Fibroblast of skin of right biceps (primary cell): ENCODE measurements around the gene CGRRF1.

ENCODE experiments used
- DNase-seq: peaks from one replicate; pipeline ENCODE4 v3.0.0-alpha.2; 2013

The CGRRF1 gene

GRCh38 chr14:54554401-54554800 is 44.7 kb downstream of the CGRRF1 start:
- no peak for DNase-seq

- DNase-seq, result no peak
Observed at GRCh38 chr14:54555651-54556050, 45.9 kb downstream of the CGRRF1 start.

- peak; percentile 40 for DNase-seq
Observed at GRCh38 chr14:54556535-54556934, 46.8 kb downstream of the CGRRF1 start.

GRCh38 chr14:54562334-54562733 is 52.6 kb downstream of the CGRRF1 start:
- peak; percentile 90 for DNase-seq

DNA sequence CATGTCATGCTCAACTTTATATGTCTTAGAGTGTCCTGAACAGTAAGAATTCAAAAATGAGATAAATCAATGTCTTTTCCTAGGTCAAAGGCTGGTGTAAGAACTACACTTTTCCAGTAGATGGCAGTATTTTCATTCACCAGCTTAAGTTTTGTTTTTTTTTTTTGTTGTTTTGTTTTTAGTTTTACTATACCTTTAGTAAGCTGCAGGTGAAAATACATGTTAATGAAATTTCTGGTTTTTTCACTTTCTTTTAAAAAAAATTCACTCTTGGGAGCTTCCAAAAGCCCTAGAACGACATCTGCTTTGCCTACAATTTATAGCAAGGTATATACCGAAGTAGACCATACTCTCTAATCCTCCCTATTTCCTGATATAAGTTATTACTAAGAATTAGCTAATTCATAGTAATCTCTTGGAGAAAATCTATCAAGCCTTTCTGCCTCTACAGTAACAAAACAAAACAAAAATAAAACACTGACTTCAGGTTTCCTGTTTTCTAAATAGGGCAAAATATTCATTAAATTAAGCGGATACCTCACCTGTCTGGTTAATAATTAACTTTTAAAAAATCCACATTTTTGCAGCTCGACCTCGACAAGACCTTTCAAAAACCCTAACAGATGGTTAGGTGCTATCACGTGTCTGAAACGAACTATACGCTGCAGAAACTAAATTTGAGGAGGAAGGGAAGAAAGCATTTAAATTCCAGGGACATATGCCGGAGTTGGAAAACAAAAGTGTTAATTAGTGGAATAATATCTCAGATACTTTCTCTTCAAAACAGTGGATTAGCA is 54.6 kb downstream of the CGRRF1 start:
- DNase-seq, result peak; percentile 51

DNA sequence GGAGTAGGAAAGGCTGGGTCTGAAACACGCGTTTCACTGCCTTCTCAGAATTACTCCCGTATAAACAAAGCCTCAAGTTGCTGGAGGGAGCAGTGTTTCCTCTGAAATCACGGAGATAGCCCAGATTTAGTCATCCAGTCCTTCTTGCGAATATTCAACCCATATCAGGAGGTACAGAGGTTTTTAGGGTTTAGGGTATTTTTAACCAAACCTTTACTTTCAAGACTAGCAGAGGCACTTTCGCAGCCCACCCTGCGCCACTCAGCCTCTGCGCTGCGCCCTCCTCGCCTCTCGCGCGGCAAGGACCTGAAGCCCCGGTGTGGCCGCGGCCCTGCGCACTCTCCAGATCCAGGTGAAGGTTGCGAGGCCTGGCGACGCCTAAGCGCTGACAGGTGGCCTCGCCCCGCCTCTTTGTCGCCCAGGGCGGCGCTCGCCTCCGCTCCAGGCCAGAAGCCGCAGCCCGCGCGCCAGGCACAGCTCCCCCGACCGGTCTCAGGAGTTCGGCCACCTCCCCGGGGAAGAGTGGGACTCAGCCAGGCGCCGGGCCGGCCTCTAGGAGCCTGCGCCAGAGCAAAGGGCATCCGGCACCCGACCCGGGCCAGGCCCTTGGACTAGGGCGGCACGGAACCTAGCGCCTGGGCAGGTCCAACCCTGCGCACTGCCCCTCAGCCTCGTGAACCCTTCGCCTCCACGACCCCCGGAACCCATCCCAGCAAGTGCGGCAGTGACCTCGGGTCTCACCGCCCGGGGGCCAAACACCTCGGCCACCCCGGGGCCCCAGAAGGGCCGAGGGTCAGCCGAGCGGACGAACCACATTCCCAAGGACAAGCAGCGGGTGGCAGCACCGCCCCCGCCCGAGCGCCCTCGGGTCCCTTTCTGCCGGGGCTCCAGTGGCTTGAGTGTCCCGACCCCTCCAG is 55.4 kb downstream of the CGRRF1 start:
- peak; percentile 74 for DNase-seq

DNA sequence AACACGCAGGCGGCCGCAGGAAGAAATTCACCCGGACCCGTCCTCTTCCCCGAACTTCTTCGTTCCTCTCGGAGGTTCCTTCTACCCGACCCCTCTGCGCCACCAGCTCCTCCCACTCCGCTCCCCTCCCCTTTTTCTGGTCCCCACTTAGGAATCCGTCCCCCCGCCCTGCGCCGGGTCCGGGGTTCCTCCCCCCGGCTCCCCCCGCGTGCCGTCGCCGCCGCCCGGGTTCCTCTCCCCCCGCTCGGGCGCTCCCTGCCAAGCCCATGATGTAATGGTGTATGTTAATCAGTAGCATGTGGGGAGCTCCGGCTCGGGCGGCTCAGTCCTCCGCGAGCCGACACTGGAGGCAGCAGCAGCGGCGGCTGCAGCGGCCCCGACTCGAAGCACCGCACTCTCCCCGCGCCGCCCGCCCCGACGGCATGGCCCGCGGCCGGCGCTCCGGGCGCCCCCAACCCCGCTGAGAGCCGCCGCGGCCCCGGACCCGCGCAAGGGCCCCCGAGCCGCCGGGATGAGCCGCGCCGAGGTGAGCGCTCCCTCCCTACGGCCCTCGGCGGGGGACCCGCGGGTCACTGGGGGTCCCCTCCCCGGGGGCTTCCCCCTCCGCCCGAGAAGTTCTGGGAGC is 56.2 kb downstream of the CGRRF1 start:
- peak; percentile 96 for DNase-seq

DNA sequence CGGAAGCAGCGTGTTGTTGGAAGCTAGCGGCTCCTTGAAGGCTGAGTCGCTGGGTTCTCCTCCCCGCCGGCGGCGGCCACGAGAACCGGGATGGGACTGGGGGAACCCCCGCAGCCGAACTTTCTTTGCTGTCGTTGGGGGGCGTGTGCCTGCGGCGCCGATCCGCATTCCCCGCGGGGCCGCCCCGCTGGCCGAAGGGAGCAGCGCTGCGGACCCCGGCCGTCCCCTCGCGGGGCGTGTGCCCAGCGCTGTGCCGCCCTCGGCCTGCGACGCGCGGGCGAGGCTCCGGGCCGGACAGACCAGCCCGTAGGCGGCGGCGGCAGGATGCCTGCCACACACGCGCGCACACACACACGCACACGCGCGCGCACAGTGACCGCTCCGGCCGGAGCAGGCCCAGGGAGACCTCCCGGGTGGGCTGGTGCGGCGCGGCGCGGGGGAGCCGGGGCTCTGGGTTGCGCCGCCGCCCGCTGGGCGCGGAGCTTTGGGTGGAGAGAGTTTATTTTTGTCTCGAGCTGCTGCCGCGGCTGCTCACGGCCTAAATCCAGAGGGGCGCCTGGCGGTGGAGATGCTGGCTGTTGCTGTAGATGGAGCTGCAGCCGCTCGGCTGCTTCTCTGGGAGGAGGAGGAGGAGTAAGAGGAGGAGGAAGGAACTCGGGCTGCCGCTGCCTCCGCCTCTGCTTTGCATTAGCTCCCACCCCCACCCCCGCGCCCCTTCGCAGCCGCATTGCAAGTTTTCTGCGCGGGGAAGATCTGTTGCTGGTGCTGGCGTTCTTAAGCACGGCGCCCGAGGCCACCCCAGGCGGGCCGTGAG is 56.9 kb downstream of the CGRRF1 start, which contains the start of gene SAMD4A:
Gene SAMD4A, plus strand, starts transcription at position 719 of the 814 bp plus-strand sequence. CDS start 789 bp downstream, outside the sequence.
- peak; percentile 93 for DNase-seq

DNA sequence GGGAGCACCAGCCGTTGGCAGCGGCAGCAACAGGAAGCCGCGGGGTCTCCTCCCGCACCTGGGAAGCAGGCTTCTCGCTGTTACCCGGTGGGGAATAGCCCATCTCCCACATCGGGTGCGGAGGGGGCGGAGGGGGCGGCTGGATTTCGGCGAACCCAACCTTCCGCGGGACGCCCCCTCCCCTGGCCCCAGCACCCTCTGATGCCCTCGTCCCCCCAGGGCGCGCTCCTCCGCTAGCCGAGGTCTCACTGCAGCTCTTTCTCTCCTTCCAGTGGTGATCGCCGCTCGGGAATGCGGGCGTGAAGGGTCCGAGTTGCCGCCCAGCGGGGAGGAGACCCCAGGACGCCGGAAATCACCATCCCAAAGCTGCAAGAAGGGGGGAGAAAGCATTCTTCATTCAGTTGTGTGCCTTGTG is 57.5 kb downstream of the CGRRF1 start:
- peak; percentile 56 for DNase-seq

- peak; percentile 56 for DNase-seq
Observed at GRCh38 chr14:54567639-54568561, 58.2 kb downstream of the CGRRF1 start.

DNA sequence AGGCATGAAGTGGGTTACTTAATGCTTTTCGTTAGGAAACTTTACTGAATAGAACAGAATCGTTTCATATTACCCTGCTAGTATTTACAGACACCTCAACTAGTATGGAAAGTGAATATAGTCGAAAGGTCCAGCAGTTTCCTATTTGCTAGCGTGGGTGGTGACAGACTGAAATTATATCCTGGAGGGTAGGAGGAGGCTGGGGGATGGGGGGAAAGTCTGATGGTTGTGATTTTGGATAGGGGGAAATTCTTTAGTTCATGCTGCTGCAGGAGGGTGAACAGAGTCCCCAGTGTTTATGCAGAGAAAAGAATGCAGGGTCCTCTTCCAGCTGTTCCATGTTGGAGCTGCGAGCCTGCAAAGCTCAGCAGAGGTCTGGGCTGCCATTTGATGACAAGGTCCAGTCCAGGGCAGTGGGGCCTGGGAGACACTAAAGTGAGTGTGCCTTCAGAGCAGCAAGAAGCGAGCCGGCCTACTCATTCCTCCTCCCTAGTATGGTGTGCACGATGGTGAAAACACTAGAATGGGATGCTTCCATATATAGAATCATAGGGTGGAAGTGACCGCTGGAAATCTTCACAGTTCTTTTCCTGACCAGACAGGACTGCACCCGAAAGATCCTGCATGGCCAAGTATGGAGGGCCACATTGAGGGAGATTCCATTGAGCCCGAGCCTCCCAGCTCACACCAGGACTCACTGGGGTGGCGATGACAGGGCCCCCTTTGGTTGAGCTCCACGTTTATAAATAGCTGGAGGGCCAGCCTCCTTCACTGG is 59.3 kb downstream of the CGRRF1 start:
- DNase-seq, result peak; percentile 57

DNA sequence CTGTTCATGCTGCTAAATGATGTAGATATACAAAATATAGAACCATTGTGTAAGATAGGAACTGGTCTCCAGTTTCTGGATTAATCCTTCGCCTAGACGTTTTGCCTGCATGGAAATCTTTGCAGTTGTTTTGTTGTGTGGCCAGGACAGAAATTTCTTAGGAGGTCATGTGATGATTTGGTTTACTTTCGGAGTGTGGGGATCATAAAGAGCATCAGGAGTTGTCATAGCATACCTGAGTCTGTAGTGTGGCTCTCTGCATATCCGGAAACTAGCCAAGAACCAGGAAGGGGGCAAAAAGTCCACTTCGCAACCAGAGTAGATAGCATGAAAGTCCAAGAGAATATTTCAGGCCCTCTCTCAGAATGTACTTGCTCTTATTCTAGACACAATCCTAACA is 60.3 kb downstream of the CGRRF1 start:
- no peak for DNase-seq

GRCh38 chr14:54570631-54571415 is 61.1 kb downstream of the CGRRF1 start:
- peak; percentile 91 for DNase-seq

GRCh38 chr14:54572316-54572715 is 62.6 kb downstream of the CGRRF1 start:
- DNase-seq, result peak; percentile 51

DNA sequence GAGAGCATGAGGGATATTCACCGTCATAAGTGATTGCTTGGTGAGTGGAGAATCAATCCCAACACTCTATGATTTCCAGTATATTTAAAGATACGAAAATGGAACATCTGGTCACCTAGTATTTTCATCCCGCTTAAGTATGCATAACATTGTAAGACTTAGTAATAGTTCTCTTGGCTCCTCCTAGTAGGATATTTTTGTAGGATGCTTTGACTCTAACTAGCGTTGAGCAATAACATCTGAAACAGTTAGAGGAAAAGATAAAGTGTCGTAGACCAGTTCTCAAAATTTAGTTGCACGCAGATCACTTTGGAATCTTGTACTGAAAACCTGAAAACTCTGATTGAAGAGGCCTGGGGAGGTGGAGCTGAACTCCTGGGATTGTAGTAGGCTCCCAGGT is 64.8 kb downstream of the CGRRF1 start:
- DNase-seq, result peak; percentile 40

DNA sequence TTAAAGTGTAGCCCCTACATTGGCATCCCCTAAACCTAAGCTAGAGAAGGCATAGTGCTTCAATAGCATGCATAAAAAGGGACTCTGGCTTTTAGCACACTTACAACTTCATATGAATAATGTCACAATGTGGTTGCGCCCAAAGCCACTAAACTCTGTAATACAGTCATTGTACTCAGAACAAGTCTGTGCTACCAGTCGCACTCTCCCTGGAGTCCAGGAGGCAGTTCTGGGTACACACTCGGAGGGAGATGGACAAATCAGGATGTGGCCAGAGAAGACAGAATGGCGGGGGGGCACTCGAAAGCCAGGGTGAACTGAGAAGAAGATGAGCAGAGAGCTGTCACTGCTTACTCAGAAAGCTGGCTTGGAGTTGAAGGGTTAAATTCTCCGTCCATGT is 67.8 kb downstream of the CGRRF1 start:
- DNase-seq, result no peak

- DNase-seq, result peak; percentile 73
Observed at GRCh38 chr14:54577977-54578376, 68.3 kb downstream of the CGRRF1 start.

DNA sequence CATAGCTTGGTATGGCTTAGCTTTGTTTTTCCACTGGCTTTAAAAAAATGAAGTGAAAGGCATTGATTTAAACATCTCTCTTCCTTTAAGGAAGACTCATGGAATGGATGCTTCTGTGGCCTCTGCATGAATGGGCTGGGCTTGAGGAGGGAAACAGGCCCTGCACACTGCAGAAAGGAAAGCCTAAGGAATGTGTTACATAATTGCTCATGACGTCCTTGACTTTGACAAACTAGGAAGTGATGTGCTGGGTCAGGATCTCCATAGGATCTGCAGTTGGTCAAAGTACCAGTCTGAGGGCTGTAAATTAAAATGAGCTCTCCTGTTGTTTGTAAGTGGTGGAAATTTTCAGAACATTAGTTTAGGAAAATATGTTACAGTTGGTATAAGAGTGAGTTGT is 69.9 kb downstream of the CGRRF1 start:
- DNase-seq, result peak; percentile 77

DNA sequence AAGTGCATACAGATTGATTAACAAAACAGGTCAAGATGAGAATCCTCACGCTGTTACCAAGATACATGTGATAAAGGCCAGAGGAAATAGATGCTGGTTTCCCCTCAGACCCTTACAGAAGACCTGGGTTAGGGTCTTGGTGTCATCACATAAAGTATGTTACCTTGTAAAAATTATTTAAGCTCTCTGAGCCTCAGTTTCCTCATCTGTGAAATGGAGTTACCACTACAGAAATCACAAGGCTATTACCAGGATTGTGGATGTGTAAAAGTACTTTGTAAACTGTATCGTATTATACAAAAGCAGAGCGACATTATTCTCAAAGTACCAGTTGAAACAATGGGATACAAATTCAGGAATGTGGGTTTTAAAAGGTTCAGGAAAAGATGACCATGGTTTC is 71.2 kb downstream of the CGRRF1 start:
- no peak for DNase-seq

GRCh38 chr14:54582334-54582733 is 72.6 kb downstream of the CGRRF1 start:
- DNase-seq, result no peak
